RWPE2 (cell line): Measurements from ENCODE around the gene RAP2C.

Experiments
- ATAC-seq: fragments of 200-7000 bp; cut with Tn5 transposase; 3 replicates; pipeline ENCODE4 v1.9.1; 2021; ENCODE audit warnings: low read depth
- DNase-seq: peaks from one replicate; pipeline ENCODE4 v3.0.0-alpha.2; 2020; ENCODE audit warnings: low spot score
- H3K27ac ChIP-seq: fragments of 450-650 bp; 2 replicates; pipeline ENCODE4 v1.5.1; 2017; ENCODE audit warnings: mild to moderate bottlenecking; ENCODE audit not compliant: poor library complexity, severe bottlenecking
- H3K27me3 ChIP-seq: fragments of 250-450 bp; sonication (Bioruptor Pico); 2 replicates; pipeline ENCODE4 v1.5.1; 2021; ENCODE audit warnings: mild to moderate bottlenecking, moderate library complexity; ENCODE audit not compliant: insufficient read depth, poor library complexity, severe bottlenecking
- H3K36me3 ChIP-seq: fragments of 250-450 bp; sonication (Bioruptor Pico); 2 replicates; pipeline ENCODE4 v1.5.1; 2020; ENCODE audit warnings: low read depth, mild to moderate bottlenecking, moderate library complexity
- H3K4me1 ChIP-seq: fragments of 250-450 bp; sonication (Bioruptor Pico); 2 replicates; pipeline ENCODE4 v1.5.1; 2021; ENCODE audit warnings: mild to moderate bottlenecking, moderate library complexity; ENCODE audit not compliant: insufficient read depth, poor library complexity, severe bottlenecking
- H3K4me3 ChIP-seq: fragments of 250-450 bp; sonication (Bioruptor Pico); 2 replicates; pipeline ENCODE4 v1.5.1; 2021; ENCODE audit warnings: mild to moderate bottlenecking, moderate library complexity; ENCODE audit not compliant: severe bottlenecking
- H3K9me3 ChIP-seq: fragments of 250-450 bp; sonication (Bioruptor Pico); 2 replicates; pipeline ENCODE4 v1.5.1; 2021; ENCODE audit warnings: mild to moderate bottlenecking, moderate library complexity; ENCODE audit not compliant: severe bottlenecking
- CTCF ChIP-seq: fragments of 450-650 bp; IDR thresholded peaks from one replicate; pipeline ENCODE4 v1.5.1; 2017; ENCODE audit warnings: mild to moderate bottlenecking, moderate library complexity; ENCODE audit not compliant: poor library complexity, severe bottlenecking

RAP2C gene

GRCh38 chrX:132191938-132192337 lies 27.3 kb downstream of the RAP2C start:
- TF ChIP-seq CTCF, result no peak
- Histone ChIP-seq H3K27ac (no peak overlapping the region), H3K27me3 (no peaks in the 10 kb centered on the region), H3K4me3 (no peak overlapping the region), H3K36me3 (no peaks in the 10 kb centered on the region), H3K4me1 (no peaks in the 10 kb centered on the region), H3K9me3 (no peaks in the 10 kb centered on the region)
- ATAC-seq (no peak), DNase-seq (no peak)

GRCh38 chrX:132188175-132188574 lies 31.1 kb downstream of the RAP2C start:
- no peak for DNase-seq
- Histone ChIP-seq H3K27me3 (no peaks in the 10 kb centered on the region), H3K9me3 (no peaks in the 10 kb centered on the region), H3K4me3 (no peak overlapping the region), H3K4me1 (no peaks in the 10 kb centered on the region), H3K36me3 (no peaks in the 10 kb centered on the region), H3K27ac (no peak overlapping the region)
- ATAC-seq, result no peak
- no peak for TF ChIP-seq CTCF

GRCh38 chrX:132187451-132187850 lies 31.8 kb downstream of the RAP2C start:
- Histone ChIP-seq H3K36me3 (no peaks in the 10 kb centered on the region), H3K27me3 (no peaks in the 10 kb centered on the region)
- no peak for DNase-seq

GRCh38 chrX:132184871-132185270 lies 34.4 kb downstream of the RAP2C start:
- no peak overlapping the region for H3K27ac ChIP-seq
- TF ChIP-seq CTCF, result no peak
- H3K4me1 ChIP-seq, result no peaks in the 10 kb centered on the region
- H3K9me3 ChIP-seq, result no peaks in the 10 kb centered on the region
- DNase-seq, result no peak
- H3K4me3 ChIP-seq, result no peak overlapping the region
- no peak for ATAC-seq
- no peaks in the 10 kb centered on the region for H3K27me3 ChIP-seq
- no peaks in the 10 kb centered on the region for H3K36me3 ChIP-seq

More at GRCh38 chrX:132187451-132187850, 31.8 kb downstream of the RAP2C start:
- no peak for ATAC-seq
- TF ChIP-seq CTCF, result no peak
- no peak overlapping the region for H3K27ac ChIP-seq
- H3K9me3 ChIP-seq, result no peaks in the 10 kb centered on the region
- H3K4me1 ChIP-seq, result no peaks in the 10 kb centered on the region
- H3K4me3 ChIP-seq, result no peak overlapping the region

- peak; percentile 23 for DNase-seq
Measured at GRCh38 chrX:132181364-132181763, 37.9 kb downstream of the RAP2C start.

More at GRCh38 chrX:132181364-132181763, 37.9 kb downstream of the RAP2C start:
- H3K36me3 ChIP-seq, result no peaks in the 10 kb centered on the region
- no peaks in the 10 kb centered on the region for H3K4me1 ChIP-seq
- no peak overlapping the region for H3K27ac ChIP-seq
- no peaks in the 10 kb centered on the region for H3K9me3 ChIP-seq
- peak; percentile 40; the same call in 1 of the 3 replicates for ATAC-seq
- no peak for TF ChIP-seq CTCF
- no peaks in the 10 kb centered on the region for H3K27me3 ChIP-seq
- no peak overlapping the region for H3K4me3 ChIP-seq
